ENCODE results near the gene FGF9. TPM values are rescaled to one million over a fixed set of nuclear protein-coding genes. Genes with fewer than 3 reads are reported as not detected.

Gene FGF9
- total RNA-seq, 1 experiment from 2014 or later: 0.35 TPM

DNA sequence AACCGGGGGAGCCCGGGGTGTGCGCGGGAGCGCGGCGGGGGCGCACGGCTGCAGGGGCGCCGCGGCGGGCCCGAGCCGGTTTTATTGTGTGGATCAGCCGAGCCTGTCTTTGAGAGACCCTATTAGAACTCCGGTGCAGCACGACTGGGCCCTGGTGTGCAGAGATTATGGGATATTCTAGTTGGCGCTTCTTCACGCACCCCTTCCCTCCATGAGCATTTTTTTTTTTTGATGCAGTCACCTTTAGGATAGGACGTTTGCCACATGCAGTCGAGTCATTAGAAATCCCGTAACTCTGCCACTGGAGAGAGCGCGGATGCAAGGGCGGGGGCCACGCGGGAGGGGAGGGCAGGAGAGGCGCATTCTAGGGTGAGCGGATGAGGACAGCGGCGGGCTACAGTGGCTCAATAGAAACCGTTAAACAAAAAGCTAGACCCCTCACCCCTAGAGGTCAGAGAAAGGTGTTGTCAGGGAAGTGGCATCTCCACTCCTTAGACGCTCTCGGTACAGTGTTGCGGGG lies 3.7 kb downstream of the FGF9 start:
- intact Hi-C loops (cut with micrococcal nuclease): no loop called here
- H3K27me3 Mint-ChIP-seq (ENCODE audit: insufficient read depth, unreplicated experiment): peaks cover 22% of the 10 kb centered on the region
- no peaks in the 10 kb centered on the region for H3K9me3 Mint-ChIP-seq (ENCODE audit: unreplicated experiment)
- POLR2A ChIA-PET: interaction anchor here (1.6 kb wide), 1 partner anchor 36 kb away, joined by 6 read pairs; no protein-coding TSS in a partner anchor
- no peaks in the 10 kb centered on the region for H3K4me1 Mint-ChIP-seq (ENCODE audit: insufficient read depth, unreplicated experiment)
- TF ChIP-seq, protein P1, sequence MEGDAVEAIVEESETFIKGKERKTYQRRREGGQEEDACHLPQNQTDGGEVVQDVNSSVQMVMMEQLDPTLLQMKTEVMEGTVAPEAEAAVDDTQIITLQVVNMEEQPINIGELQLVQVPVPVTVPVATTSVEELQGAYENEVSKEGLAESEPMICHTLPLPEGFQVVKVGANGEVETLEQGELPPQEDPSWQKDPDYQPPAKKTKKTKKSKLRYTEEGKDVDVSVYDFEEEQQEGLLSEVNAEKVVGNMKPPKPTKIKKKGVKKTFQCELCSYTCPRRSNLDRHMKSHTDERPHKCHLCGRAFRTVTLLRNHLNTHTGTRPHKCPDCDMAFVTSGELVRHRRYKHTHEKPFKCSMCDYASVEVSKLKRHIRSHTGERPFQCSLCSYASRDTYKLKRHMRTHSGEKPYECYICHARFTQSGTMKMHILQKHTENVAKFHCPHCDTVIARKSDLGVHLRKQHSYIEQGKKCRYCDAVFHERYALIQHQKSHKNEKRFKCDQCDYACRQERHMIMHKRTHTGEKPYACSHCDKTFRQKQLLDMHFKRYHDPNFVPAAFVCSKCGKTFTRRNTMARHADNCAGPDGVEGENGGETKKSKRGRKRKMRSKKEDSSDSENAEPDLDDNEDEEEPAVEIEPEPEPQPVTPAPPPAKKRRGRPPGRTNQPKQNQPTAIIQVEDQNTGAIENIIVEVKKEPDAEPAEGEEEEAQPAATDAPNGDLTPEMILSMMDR (IDR thresholded peaks at IDR 0.05; ENCODE audit: unreplicated experiment): no peak
- peak overlapping the region; percentile 76 for H3K4me3 Mint-ChIP-seq (ENCODE audit: unreplicated experiment)
- no peak for DNase-seq (ENCODE audit: unreplicated experiment)
- CTCF ChIA-PET: interaction anchor here (0.7 to 2.8 kb wide), 2 partner anchors 36 to 678 kb away, joined by 3 to 13 read pairs; no protein-coding TSS in a partner anchor
- H3K27ac Mint-ChIP-seq (ENCODE audit: low read depth, unreplicated experiment): no peak overlapping the region
- H3K36me3 Mint-ChIP-seq (ENCODE audit: insufficient read depth, unreplicated experiment): no peaks in the 10 kb centered on the region
- BruUV-seq (replicated peaks): no TSS peak

GRCh38 chr13:21675095-21675991 lies 4.5 kb downstream of the FGF9 start:
- TF ChIP-seq, protein P1 (IDR thresholded peaks at IDR 0.05; ENCODE audit: unreplicated experiment): no peak
- Mint-ChIP-seq H3K27me3 (ENCODE audit: insufficient read depth, unreplicated experiment) (peaks cover 22% of the 10 kb centered on the region), H3K36me3 (ENCODE audit: insufficient read depth, unreplicated experiment) (no peaks in the 10 kb centered on the region), H3K27ac (ENCODE audit: low read depth, unreplicated experiment) (no peak overlapping the region), H3K4me1 (ENCODE audit: insufficient read depth, unreplicated experiment) (no peaks in the 10 kb centered on the region), H3K4me3 (ENCODE audit: unreplicated experiment) (peak overlapping the region; percentile 76), H3K9me3 (ENCODE audit: unreplicated experiment) (no peaks in the 10 kb centered on the region)
- no TSS peak for BruUV-seq (replicated peaks)
- no peak for DNase-seq (ENCODE audit: unreplicated experiment)
- intact Hi-C loops (cut with micrococcal nuclease): no loop called here
- ChIA-PET POLR2A (interaction anchor here (0.9 to 1.4 kb wide), 3 partner anchors 34 to 72 kb away, joined by 3 to 4 read pairs (median 4); no protein-coding TSS in a partner anchor), CTCF (interaction anchor here (0.6 to 2.8 kb wide), 3 partner anchors 10 to 512 kb away, joined by 3 to 13 read pairs (median 5); no protein-coding TSS in a partner anchor)

DNA sequence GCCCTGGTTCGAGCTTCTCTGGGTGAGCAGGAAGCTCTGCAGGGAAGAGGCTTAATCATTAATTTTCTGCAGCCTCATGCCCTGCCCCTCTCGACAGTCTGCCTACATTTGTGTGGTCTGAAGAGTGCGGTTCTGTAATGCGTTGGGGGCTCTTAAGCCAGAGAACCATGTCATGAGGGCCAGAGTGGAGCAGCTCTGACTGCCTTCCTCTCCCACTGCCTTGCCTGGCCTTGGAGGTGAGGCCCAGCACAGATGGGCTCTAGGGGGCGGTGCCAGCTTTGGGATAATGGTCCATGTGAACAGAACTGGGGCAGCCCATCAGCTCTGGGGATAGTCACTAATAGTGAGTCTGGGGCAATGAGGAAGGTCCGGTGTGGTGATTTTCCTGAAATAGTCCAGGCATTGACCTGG lies 5.7 kb downstream of the FGF9 start:
- ChIA-PET CTCF (interaction anchor here (0.5 to 2.8 kb wide), 4 partner anchors 12 to 1073 kb away, joined by 3 to 13 read pairs (median 4); no protein-coding TSS in a partner anchor), POLR2A (interaction anchor here (1.1 to 1.4 kb wide), 2 partner anchors 39 to 73 kb away, joined by 3 to 4 read pairs; no protein-coding TSS in a partner anchor)
- H3K4me3 Mint-ChIP-seq (ENCODE audit: unreplicated experiment): no peak overlapping the region
- TF ChIP-seq, protein P1 (IDR thresholded peaks at IDR 0.05; ENCODE audit: unreplicated experiment): peak; percentile 19
- BruUV-seq (replicated peaks): no TSS peak
- H3K27ac Mint-ChIP-seq (ENCODE audit: low read depth, unreplicated experiment): no peak overlapping the region
- intact Hi-C loops (cut with micrococcal nuclease): no loop called here
- no peaks in the 10 kb centered on the region for H3K4me1 Mint-ChIP-seq (ENCODE audit: insufficient read depth, unreplicated experiment)
- DNase-seq (ENCODE audit: unreplicated experiment): peak; percentile 27
- H3K9me3 Mint-ChIP-seq (ENCODE audit: unreplicated experiment): no peaks in the 10 kb centered on the region
- H3K27me3 Mint-ChIP-seq (ENCODE audit: insufficient read depth, unreplicated experiment): peaks cover 22% of the 10 kb centered on the region
- H3K36me3 Mint-ChIP-seq (ENCODE audit: insufficient read depth, unreplicated experiment): no peaks in the 10 kb centered on the region

DNA sequence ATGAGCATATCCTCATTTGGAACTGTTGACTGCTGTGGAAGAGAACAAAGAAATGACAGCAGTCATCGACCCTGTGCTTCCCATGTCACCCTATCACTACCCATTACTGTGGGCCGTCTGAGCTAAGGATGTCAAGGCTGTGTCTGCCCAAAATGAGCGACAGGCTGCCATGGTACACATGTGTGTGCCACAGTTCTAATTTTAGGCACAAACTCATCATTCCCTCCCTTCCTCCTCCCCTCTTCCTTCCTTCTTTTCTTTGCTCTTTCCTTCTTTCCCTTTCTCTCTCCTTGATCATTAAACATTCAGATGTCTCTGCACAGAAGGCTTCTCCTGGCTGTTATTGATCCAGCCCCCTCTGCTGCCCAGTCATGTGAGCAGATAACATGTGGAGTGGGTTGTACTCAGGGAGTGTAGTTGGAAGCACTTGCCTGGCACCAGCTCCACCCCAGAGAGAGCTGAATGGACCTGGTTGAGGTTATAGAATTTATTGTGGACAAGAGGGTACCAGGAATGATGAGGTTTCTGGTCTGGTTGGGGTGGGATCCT lies 6.3 kb downstream of the FGF9 start:
- Mint-ChIP-seq H3K36me3 (ENCODE audit: insufficient read depth, unreplicated experiment) (no peaks in the 10 kb centered on the region), H3K27me3 (ENCODE audit: insufficient read depth, unreplicated experiment) (peaks cover 22% of the 10 kb centered on the region), H3K9me3 (ENCODE audit: unreplicated experiment) (no peaks in the 10 kb centered on the region), H3K27ac (ENCODE audit: low read depth, unreplicated experiment) (no peak overlapping the region), H3K4me1 (ENCODE audit: insufficient read depth, unreplicated experiment) (no peaks in the 10 kb centered on the region), H3K4me3 (ENCODE audit: unreplicated experiment) (no peak overlapping the region)
- DNase-seq (ENCODE audit: unreplicated experiment): no peak
- POLR2A ChIA-PET: interaction anchor here (1.4 kb wide), 1 partner anchor 39 kb away, joined by 4 read pairs; no protein-coding TSS in a partner anchor
- no TSS peak for BruUV-seq (replicated peaks)
- CTCF ChIA-PET: interaction anchor here (0.6 to 2.8 kb wide), 4 partner anchors 12 to 609 kb away, joined by 3 to 13 read pairs (median 4); no protein-coding TSS in a partner anchor
- TF ChIP-seq, protein P1 (IDR thresholded peaks at IDR 0.05; ENCODE audit: unreplicated experiment): no peak
- intact Hi-C loops (cut with micrococcal nuclease): no loop called here
